Stimulated activated CD8-positive, alpha-beta memory T cell treated with anti-CD3 and anti-CD28 coated beads, Interleukin-12 subunit alpha, Interleukin-12 subunit beta, amount 100 ng/mL, for 24 hours (primary cell): ENCODE measurements around the gene ZNF543.
"Not testable (repeated sequence)": the region's sequence is repeated elsewhere in the genome, so short reads cannot be mapped to it uniquely, and the experiment has no call there.

Source experiments
- DNase-seq: peaks from one replicate; pipeline ENCODE4 v3.0.0-alpha.2; 2020; ENCODE audit errors: extremely low read depth

The ZNF543 gene

GRCh38 chr19:57320180-57321084 lies at the start of gene ZNF543:
Gene ZNF543, plus strand, starts transcription at chr19:57320472. Its CDS starts 382 bp downstream, at chr19:57320854.
- peak; percentile 80 for DNase-seq

GRCh38 chr19:57271280-57271679 lies 49.0 kb upstream of the ZNF543 start:
- no peak for DNase-seq

- no peak for DNase-seq
Observed at GRCh38 chr19:57273014-57273413, 47.3 kb upstream of the ZNF543 start.

- DNase-seq, result no peak
Observed at GRCh38 chr19:57276430-57276829, 43.8 kb upstream of the ZNF543 start.

GRCh38 chr19:57278481-57278880 lies 41.8 kb upstream of the ZNF543 start:
- DNase-seq, result not testable (repeated sequence)

- peak; percentile 56 for DNase-seq
Observed at GRCh38 chr19:57279418-57280164, 40.7 kb upstream of the ZNF543 start.

- peak; percentile 95 for DNase-seq
Observed at GRCh38 chr19:57280165-57280961, 39.9 kb upstream of the ZNF543 start, which contains the start of gene ZNF460. Gene ZNF460, plus strand, starts transcription at chr19:57280485. Its CDS starts 322 bp downstream, at chr19:57280807.

GRCh38 chr19:57280962-57281400 lies 39.3 kb upstream of the ZNF543 start:
- DNase-seq, result no peak

GRCh38 chr19:57282011-57282643 lies 38.1 kb upstream of the ZNF543 start:
- no peak for DNase-seq

- DNase-seq, result no peak
Observed at GRCh38 chr19:57288373-57288772, 31.9 kb upstream of the ZNF543 start.

- DNase-seq, result no peak
Observed at GRCh38 chr19:57290970-57291369, 29.3 kb upstream of the ZNF543 start.

- DNase-seq, result no peak
Observed at GRCh38 chr19:57292547-57292946, 27.7 kb upstream of the ZNF543 start.

GRCh38 chr19:57293719-57294118 lies 26.6 kb upstream of the ZNF543 start:
- no peak for DNase-seq

- DNase-seq, result no peak
Observed at GRCh38 chr19:57302020-57302465, 18.2 kb upstream of the ZNF543 start.

- DNase-seq, result no peak
Observed at GRCh38 chr19:57302727-57303401, 17.4 kb upstream of the ZNF543 start.

- DNase-seq, result no peak
Observed at GRCh38 chr19:57305056-57305455, 15.2 kb upstream of the ZNF543 start.

GRCh38 chr19:57308514-57308913 lies 11.8 kb upstream of the ZNF543 start:
- DNase-seq, result no peak

GRCh38 chr19:57310792-57311191 lies 9.5 kb upstream of the ZNF543 start:
- no peak for DNase-seq

GRCh38 chr19:57314146-57314545 lies 6.1 kb upstream of the ZNF543 start:
- DNase-seq, result no peak

GRCh38 chr19:57317503-57317902 lies 2.8 kb upstream of the ZNF543 start:
- no peak for DNase-seq

GRCh38 chr19:57319869-57320179 lies 448 bp upstream of the ZNF543 start:
- no peak for DNase-seq
